CD4-positive, alpha-beta T cell treated with Interleukin-17A for 4 hours (primary cell): ENCODE results near the gene NAT16.
"Not testable (repeated sequence)": the region's sequence is repeated elsewhere in the genome, so short reads cannot be mapped to it uniquely, and the experiment has no call there.

Experiments used
- DNase-seq: peaks from one replicate; pipeline ENCODE4 v3.0.0-alpha.2; 2020; ENCODE audit warnings: mixed read lengths

NAT16 gene

GRCh38 chr7:101125989-101126650 is 54.0 kb downstream of the NAT16 start:
- DNase-seq, result no peak

GRCh38 chr7:101124376-101125056 is 55.6 kb downstream of the NAT16 start:
- DNase-seq, result no peak

GRCh38 chr7:101123703-101124068 is 56.4 kb downstream of the NAT16 start:
- DNase-seq, result no peak

GRCh38 chr7:101122933-101123702 is 57.0 kb downstream of the NAT16 start:
- no peak for DNase-seq

GRCh38 chr7:101121991-101122932 is 57.8 kb downstream of the NAT16 start:
- no peak for DNase-seq

GRCh38 chr7:101121631-101121990 is 58.5 kb downstream of the NAT16 start:
- not testable (repeated sequence) for DNase-seq
